Measurements from ENCODE around the gene OSBPL6. TPM values are rescaled to one million over a fixed set of nuclear protein-coding genes. Genes with fewer than 3 reads are reported as not detected.

OSBPL6 gene
- total and polyA plus RNA-seq, 2 of the 13 experiments (the other 11 are each of a cell fraction or from before 2014, with no cell fraction given) = 0.03 to 0.11 TPM

GRCh38 chr2:178414266-178415247 is 220.2 kb downstream of the OSBPL6 start (continued):
- TF ChIP-seq TERF1 (CRISPR knock-in tag; IDR thresholded peaks at IDR 0.05) = no peak
- no peak for TF ChIP-seq NFAT5 (CRISPR knock-in tag; IDR thresholded peaks at IDR 0.05)
- no peak for TF ChIP-seq REPIN1 (CRISPR knock-in tag; IDR thresholded peaks at IDR 0.05; ENCODE audit: borderline replicate concordance, low read depth)
- no peak for TF ChIP-seq HINFP (CRISPR knock-in tag; IDR thresholded peaks at IDR 0.05; ENCODE audit: low read depth)
- no peak for TF ChIP-seq SNAPC5 (CRISPR knock-in tag; IDR thresholded peaks at IDR 0.05; ENCODE audit: borderline replicate concordance)
- no peak for TF ChIP-seq TFE3 (CRISPR knock-in tag; IDR thresholded peaks at IDR 0.05)
- no peak for TF ChIP-seq FUBP1 (CRISPR knock-in tag; IDR thresholded peaks at IDR 0.05; ENCODE audit: borderline replicate concordance)
- TF ChIP-seq PHF20 (CRISPR knock-in tag; IDR thresholded peaks at IDR 0.05) = no peak
- no peak for TF ChIP-seq ZNF446 (CRISPR knock-in tag; IDR thresholded peaks at IDR 0.05)
- TF ChIP-seq TSC22D2 (CRISPR knock-in tag; IDR thresholded peaks at IDR 0.05; ENCODE audit: borderline replicate concordance) = peak; percentile 56; the same call in 1 of the 2 replicates
- no peak for TF ChIP-seq PLRG1 (conservative IDR thresholded peaks at IDR 0.05)
- no peak for TF ChIP-seq TOPORS (CRISPR knock-in tag; IDR thresholded peaks at IDR 0.05)
- no peak for TF ChIP-seq ZNF10 (CRISPR knock-in tag; IDR thresholded peaks at IDR 0.05; ENCODE audit: borderline replicate concordance, low read depth)
- TF ChIP-seq ZFAT (CRISPR knock-in tag; conservative IDR thresholded peaks at IDR 0.05) = no peak
- no peak for TF ChIP-seq ZSCAN20 (CRISPR knock-in tag; IDR thresholded peaks at IDR 0.05; ENCODE audit: borderline replicate concordance)
